Lung (tissue), 16 donors: ENCODE measurements around the gene ZNF468. TPM values are rescaled to one million over a fixed set of nuclear protein-coding genes. Genes with fewer than 3 reads are reported as not detected.
A peak's percentile ranks its signal among the peaks of the same experiment; 100 is the strongest.
"Not testable (repeated sequence)": the region's sequence is repeated elsewhere in the genome, so short reads cannot be mapped to it uniquely, and the experiment has no call there.

Experiments used
- ATAC-seq: fragments of 200-7000 bp; cut with Tn5 transposase; one replicate; pipeline ENCODE4 v1.9.1; 2020; ENCODE audit warnings: moderate number of reproducible peaks; ENCODE audit not compliant: insufficient read depth, low FRiP score
- DNase-seq, 3 donors: peaks; one replicate each; pipeline ENCODE4 v3.0.0-alpha.2; 2013 to 2017
- H3K27ac ChIP-seq, 2 donors: one replicate each; pipeline ENCODE4 v1.5.1; 2013; ENCODE audit warnings: mild to moderate bottlenecking in 2 of 2, moderate library complexity in 2 of 2, control low read depth in 1 of 2, inconsistent platforms in 1 of 2, low read depth in 1 of 2, low read length in 1 of 2
- H3K27me3 ChIP-seq, 3 donors: one replicate each; pipeline ENCODE4 v1.5.1; 2013; ENCODE audit warnings: low read length in 2 of 3; ENCODE audit not compliant: control insufficient read depth in 3 of 3, insufficient read depth in 3 of 3
- H3K36me3 ChIP-seq, 4 donors: one replicate each; pipeline ENCODE4 v1.5.1; 2013; ENCODE audit warnings: low read length in 4 of 4, mild to moderate bottlenecking in 1 of 4, moderate library complexity in 1 of 4; ENCODE audit not compliant: control insufficient read depth in 4 of 4, insufficient read depth in 4 of 4
- H3K4me1 ChIP-seq, 5 donors: one replicate each; pipeline ENCODE4 v1.5.1; 2013; ENCODE audit warnings: low read length in 5 of 5, mild to moderate bottlenecking in 2 of 5, moderate library complexity in 1 of 5; ENCODE audit not compliant: control insufficient read depth in 5 of 5, insufficient read depth in 5 of 5
- H3K4me3 ChIP-seq: one replicate; pipeline ENCODE4 v1.5.1; 2013; ENCODE audit warnings: mild to moderate bottlenecking, control low read depth, moderate library complexity
- H3K9ac ChIP-seq, 2 donors: one replicate each; pipeline ENCODE4 v1.5.1; 2013; ENCODE audit warnings: low read length in 2 of 2, control low read depth in 1 of 2; ENCODE audit not compliant: insufficient read depth in 1 of 2
- H3K9me3 ChIP-seq, 4 donors: one replicate each; pipeline ENCODE4 v1.5.1; 2013; ENCODE audit warnings: low read length in 3 of 4, mild to moderate bottlenecking in 1 of 4, moderate library complexity in 1 of 4; ENCODE audit not compliant: control insufficient read depth in 4 of 4, insufficient read depth in 3 of 4
- WGBS, 2 donors: extraction: QIAGEN DNeasy Blood & Tissue Kit; methylation state at CpG; one replicate each; pipeline ENCODE4 v1.1.7; 2013; 5-methylcytosine and 5-hydroxymethylcytosine counted together
- long read RNA-seq, 5 donors: transcript quantifications; one replicate each; lab custom pipeline, GENCODE V29; 2026
- polyA plus RNA-seq, 2 donors: library from polyadenylated mRNA; stranded (reverse); fragments of 200-250 nt; gene quantifications; one replicate each; pipeline ENCODE4 v1.2.1, GENCODE V29; 2013
- total RNA-seq, 2 donors: library from RNA; depleted of rRNA in 1 of 2; stranded (reverse); fragments of >200 nt in 1 of 2; gene quantifications; one replicate each; pipeline ENCODE4 v1.2.1, GENCODE V29; 2014 to 2021
- TF ChIP-seq, protein P1 (sequence below): IDR thresholded peaks from 2 replicates; pipeline ENCODE4 v1.5.1; 2012; ENCODE audit warnings: mild to moderate bottlenecking; ENCODE audit errors: control extremely low read depth, extremely low read depth
- donor health status: control.
- donor health status: control.
- donor health status: Bipolar disorder and iron deficiency.
- donor health status: healthy.
- donor health status: DM: yes; HTN: yes; CAD: no.

Gene ZNF468
- total RNA-seq (10 to 100 TPM; 13.2 to 36.3 TPM), polyA plus RNA-seq (10 to 100 TPM in 1 of 2 donors, 1 to 10 TPM in 1; 8.5 to 11.1 TPM)
- long read RNA-seq, donor 1, full-length matches to known transcripts, result 2 of 2 reads
- long read RNA-seq, donor 1, partial matches to known transcripts, result 0 of 2 reads
- long read RNA-seq, donor 1, other reads (novel, unspliced or antisense), result 0 of 2 reads
- long read RNA-seq, donor 2, result 0 reads
- long read RNA-seq, donor 3, result 0 reads
- long read RNA-seq, donor 4, result 0 reads
- long read RNA-seq, donor 5, full-length matches to known transcripts, result 5 of 5 reads
- long read RNA-seq, donor 5, partial matches to known transcripts, result 0 of 5 reads
- long read RNA-seq, donor 5, other reads (novel, unspliced or antisense), result 0 of 5 reads

DNA sequence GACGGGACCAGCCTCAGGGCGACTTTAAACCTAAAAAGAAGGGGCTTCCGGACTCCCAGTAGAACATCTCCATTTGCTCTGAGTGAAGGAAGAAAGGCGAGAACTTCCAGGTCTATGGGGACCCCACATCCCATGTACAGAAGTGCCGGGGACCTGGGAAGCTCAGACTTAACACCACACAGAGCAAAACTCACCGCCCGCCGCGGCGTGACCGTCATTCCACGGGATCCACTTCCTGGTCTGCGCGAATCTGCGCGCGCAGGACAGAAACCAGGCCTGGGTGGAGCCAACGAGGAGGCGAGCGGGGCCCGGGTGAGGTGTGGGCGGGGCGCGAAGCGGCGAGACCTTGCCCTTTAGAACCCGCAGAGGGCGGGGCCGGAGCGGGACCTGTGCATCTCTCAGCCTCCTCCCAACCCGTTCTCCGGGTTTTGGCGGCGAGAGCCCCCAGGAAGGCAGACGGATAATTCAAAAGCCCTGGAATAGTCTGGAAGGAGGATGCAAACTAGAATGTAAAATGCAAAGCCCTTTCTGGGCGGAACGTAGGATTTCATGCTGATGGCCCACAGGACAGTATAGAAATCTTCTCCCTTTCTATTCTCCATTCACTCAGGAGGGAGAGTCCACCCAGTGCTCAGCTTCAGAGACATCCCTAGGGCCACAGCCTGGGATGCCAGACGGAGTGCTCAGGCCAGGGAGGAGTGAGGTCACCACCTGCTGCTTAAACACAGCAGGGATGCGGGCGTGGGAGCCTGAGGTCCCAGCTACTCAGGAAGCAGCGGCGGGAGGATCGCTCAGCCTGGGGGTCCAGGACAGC, at the start of gene ZNF468:
Gene ZNF468, minus strand, starts transcription at position 242 of the 814 bp plus-strand sequence. CDS start 3,347 bp downstream, outside the sequence.
- WGBS, 2 donors, result 3 to 4% methylated on average over 38 to 43 of the region's 43 CpGs

DNA sequence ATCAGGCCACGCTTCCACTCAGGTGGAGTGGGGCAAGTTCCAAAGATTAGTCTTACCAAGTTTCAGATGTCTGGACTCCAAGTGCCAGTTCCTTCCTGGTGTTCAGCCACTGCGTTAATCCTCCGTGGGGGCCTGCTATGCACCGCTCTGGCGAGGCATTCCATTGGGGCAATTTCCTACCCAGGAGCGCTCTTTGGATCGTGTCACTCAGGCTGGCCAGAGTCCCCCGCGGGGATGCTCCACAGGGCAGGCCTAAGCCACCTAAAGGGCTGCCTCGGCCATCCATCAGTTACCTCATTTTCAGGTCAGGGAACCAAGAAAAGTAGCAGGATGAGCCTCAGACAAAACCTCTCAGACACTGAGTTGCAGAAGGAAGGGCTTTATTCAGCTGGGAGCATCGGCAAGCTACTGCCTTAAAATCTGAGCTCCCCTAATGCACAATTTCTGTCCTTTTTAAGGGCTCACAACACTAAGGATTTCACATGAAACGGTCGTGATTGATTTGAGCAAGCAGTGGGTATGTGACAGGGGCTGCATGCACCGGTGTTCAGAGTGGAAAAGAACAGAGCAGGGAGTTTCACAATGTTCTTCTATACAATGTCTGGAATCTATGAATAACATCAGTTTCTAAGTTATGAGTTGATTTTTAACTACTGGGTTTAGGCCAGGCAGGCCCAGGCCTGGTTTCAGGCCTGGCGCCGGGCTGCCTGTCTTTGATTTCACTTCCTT, 46.8 kb upstream of the ZNF468 start:
- not testable (repeated sequence) for H3K4me1 ChIP-seq, H3K27ac ChIP-seq, H3K9me3 ChIP-seq, ATAC-seq, H3K27me3 ChIP-seq, H3K9ac ChIP-seq, H3K4me3 ChIP-seq
- WGBS, 2 donors, result 81 to 82% methylated on average over 16 of the region's 16 CpGs
- H3K36me3 ChIP-seq, result peaks cover 8 to 18% (median 8%) of the 10 kb centered on the region in 4 donors
- peak in 1 of 3 donors; percentile 1 for DNase-seq

More for the DNA sequence above, at the start of gene ZNF468:
- not testable (repeated sequence) for H3K4me1 ChIP-seq, H3K27me3 ChIP-seq, H3K9me3 ChIP-seq
- Histone ChIP-seq H3K27ac (peak within 1 kb of the TSS; percentile 64 to 72), H3K4me3 (peak within 1 kb of the TSS; percentile 71), H3K36me3 (peaks cover 4 to 10% (median 6%) of the 10 kb centered on the region in 4 donors), H3K9ac (peak within 1 kb of the TSS in 1 of 2 donors; percentile 42)
- DNase-seq (peak; percentile 53 to 68 (median 57)), ATAC-seq (peak; percentile 99)

DNA sequence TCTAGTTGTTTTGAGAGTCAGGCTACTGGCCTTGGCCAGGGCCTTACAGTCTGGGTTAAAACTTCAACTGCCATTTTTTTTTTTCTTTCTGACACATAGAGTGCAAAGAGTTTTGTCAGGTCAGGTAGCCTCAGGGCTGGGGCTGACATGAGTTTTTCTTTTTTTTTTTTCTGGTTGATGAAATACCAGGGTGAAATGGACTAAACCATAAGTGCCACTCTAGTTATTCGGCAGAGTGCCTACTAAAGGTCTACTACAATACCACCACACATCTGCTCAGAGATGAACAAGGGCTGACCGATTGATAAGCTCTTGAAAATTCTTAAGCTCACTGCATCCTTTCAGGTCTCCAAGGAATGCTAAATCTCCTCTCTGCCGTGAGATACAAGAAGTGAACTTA, 44.4 kb upstream of the ZNF468 start:
- TF ChIP-seq, protein P1, sequence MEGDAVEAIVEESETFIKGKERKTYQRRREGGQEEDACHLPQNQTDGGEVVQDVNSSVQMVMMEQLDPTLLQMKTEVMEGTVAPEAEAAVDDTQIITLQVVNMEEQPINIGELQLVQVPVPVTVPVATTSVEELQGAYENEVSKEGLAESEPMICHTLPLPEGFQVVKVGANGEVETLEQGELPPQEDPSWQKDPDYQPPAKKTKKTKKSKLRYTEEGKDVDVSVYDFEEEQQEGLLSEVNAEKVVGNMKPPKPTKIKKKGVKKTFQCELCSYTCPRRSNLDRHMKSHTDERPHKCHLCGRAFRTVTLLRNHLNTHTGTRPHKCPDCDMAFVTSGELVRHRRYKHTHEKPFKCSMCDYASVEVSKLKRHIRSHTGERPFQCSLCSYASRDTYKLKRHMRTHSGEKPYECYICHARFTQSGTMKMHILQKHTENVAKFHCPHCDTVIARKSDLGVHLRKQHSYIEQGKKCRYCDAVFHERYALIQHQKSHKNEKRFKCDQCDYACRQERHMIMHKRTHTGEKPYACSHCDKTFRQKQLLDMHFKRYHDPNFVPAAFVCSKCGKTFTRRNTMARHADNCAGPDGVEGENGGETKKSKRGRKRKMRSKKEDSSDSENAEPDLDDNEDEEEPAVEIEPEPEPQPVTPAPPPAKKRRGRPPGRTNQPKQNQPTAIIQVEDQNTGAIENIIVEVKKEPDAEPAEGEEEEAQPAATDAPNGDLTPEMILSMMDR, result no peak
- no peak overlapping the region for H3K9ac ChIP-seq
- DNase-seq, result peak in 1 of 3 donors; percentile 4
- H3K36me3 ChIP-seq, result peaks cover under 1 to 10% (median 3%) of the 10 kb centered on the region in 4 donors
- no peaks in the 10 kb centered on the region for H3K27me3 ChIP-seq
- no peaks in the 10 kb centered on the region for H3K9me3 ChIP-seq
- peaks cover 0 to 3% (median 0%) of the 10 kb centered on the region in 5 donors for H3K4me1 ChIP-seq
- WGBS, 2 donors, result 69 to 89% methylated on average over 3 of the region's 3 CpGs
- no peak overlapping the region for H3K27ac ChIP-seq
- no peak overlapping the region for H3K4me3 ChIP-seq
- ATAC-seq, result no peak

DNA sequence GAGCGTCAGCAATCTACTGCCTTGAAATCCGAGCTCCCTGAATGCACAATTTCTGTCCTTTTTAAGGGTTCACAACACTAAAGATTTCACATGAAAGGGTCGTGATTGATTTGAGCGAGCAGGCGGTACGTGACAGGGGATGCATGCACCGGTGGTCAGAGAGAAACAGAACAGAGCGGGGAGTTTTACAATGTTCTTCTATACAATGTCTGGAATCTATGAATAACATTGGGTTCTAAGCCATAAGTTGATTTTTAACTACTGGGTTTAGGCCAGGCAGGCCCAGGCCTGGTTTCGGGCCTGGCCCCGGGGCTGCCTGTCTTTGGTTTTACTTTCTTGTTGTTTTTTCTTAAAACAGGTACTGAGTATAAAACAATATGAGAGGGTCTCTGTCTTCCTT, 41.2 kb upstream of the ZNF468 start:
- not testable (repeated sequence) for H3K36me3 ChIP-seq, ATAC-seq, H3K9ac ChIP-seq, DNase-seq, H3K4me1 ChIP-seq, H3K27ac ChIP-seq, H3K27me3 ChIP-seq, H3K4me3 ChIP-seq, H3K9me3 ChIP-seq
- WGBS, 2 donors, result 96% methylated on average over 10 of the region's 10 CpGs
